GM12878 (cell line): ENCODE data around the gene PDZD7. TPM values are rescaled to one million over a fixed set of nuclear protein-coding genes. Genes with fewer than 3 reads are reported as not detected.

Source experiments
- ATAC-seq: fragments of 200-7000 bp; cut with Tn5 transposase; 3 replicates; pipeline ENCODE4 v1.9.1; 2020; ENCODE audit warnings: mild to moderate bottlenecking, moderate library complexity
- BruUV-seq: library from RNA; stranded (reverse); fragments of 400-500 nt; replicated peaks from 2 replicates; lab custom pipeline; 2021; lab: Mats Ljungman, UMichigan
- CTCF ChIA-PET: fragments of 300-600 bp; sonication (Branson Sonifier 250); formaldehyde crosslinking; extraction: SDS; loops from one replicate; lab custom pipeline; 2021; ENCODE audit warnings: inconsistent platforms; lab: Yijun Ruan, JAX
- POLR2A ChIA-PET: fragments of 350-600 bp; formaldehyde crosslinking; extraction: SDS; loops from one replicate; lab custom pipeline; 2021; ENCODE audit warnings: inconsistent platforms; lab: Charles Lee
- RAD21 ChIA-PET: fragments of 300-600 bp; sonication (Branson Sonifier 250); formaldehyde crosslinking; loops from one replicate; lab custom pipeline; 2023; ENCODE audit warnings: antibody characterized with exemption; ENCODE audit not compliant: unreplicated experiment; lab: Charles Lee
- SMC1A ChIA-PET: fragments of 300-600 bp; sonication (Branson Sonifier 250); formaldehyde crosslinking; loops from one replicate; lab custom pipeline; 2023; ENCODE audit not compliant: unreplicated experiment, uncharacterized antibody; lab: Charles Lee
- DNase-seq: peaks from one replicate; pipeline ENCODE4 v3.0.0-alpha.2; 2011; ENCODE audit warnings: low read depth, low spot score
- FAIRE-seq: peaks from 3 replicates; lab custom pipeline; 2011; peaks lifted over from hg19 to GRCh38; lab: Jason Lieb, UNC
- H2AFZ ChIP-seq: 2 replicates; pipeline ENCODE4 v1.6.0; 2011; ENCODE audit warnings: low read depth, low read length, control low read depth; ENCODE audit not compliant: control insufficient read depth
- H3K27ac ChIP-seq: 2 replicates; pipeline ENCODE4 v1.5.1; 2011; ENCODE audit warnings: control low read depth; ENCODE audit not compliant: control insufficient read depth, insufficient read depth
- H3K27me3 ChIP-seq, 2 experiments: replicated peaks in 1 of 2; 2 replicates each; pipeline versions ENCODE4 v1.6.0 to v1.6.1; 2011; ENCODE audit warnings: low read length in 1 of 2; ENCODE audit not compliant: control insufficient read depth in 2 of 2, insufficient read depth in 2 of 2
- H3K36me3 ChIP-seq, 2 experiments: 2 replicates each; pipeline ENCODE4 v1.5.1; 2011; ENCODE audit warnings: low read length in 1 of 2; ENCODE audit not compliant: control insufficient read depth in 2 of 2, insufficient read depth in 2 of 2
- H3K4me1 ChIP-seq: 2 replicates; pipeline ENCODE4 v1.6.1; 2011; ENCODE audit warnings: mild to moderate bottlenecking, low read length, moderate library complexity, mixed read lengths; ENCODE audit not compliant: control insufficient read depth, insufficient read depth
- H3K4me2 ChIP-seq: 2 replicates; pipeline ENCODE4 v1.6.0; 2011; ENCODE audit warnings: control low read depth; ENCODE audit not compliant: control insufficient read depth, insufficient read depth
- H3K4me3 ChIP-seq: fragments of 200-600 bp; sonication (generic); 2 replicates; pipeline ENCODE4 v1.5.1; 2016
- H3K79me2 ChIP-seq: 2 replicates; pipeline ENCODE4 v1.6.0; 2011; ENCODE audit warnings: low read length; ENCODE audit not compliant: control insufficient read depth, insufficient read depth
- H3K9ac ChIP-seq: 2 replicates; pipeline ENCODE4 v1.8.0; 2011; ENCODE audit warnings: low read length, control low read depth, mixed read lengths; ENCODE audit not compliant: control insufficient read depth, insufficient read depth
- H3K9me3 ChIP-seq: replicated peaks from 3 replicates; pipeline ENCODE4 v1.5.1; 2011; ENCODE audit warnings: mild to moderate bottlenecking, low read length; ENCODE audit not compliant: control insufficient read depth, insufficient read depth
- H4K20me1 ChIP-seq: 2 replicates; pipeline ENCODE4 v1.6.0; 2011; ENCODE audit not compliant: control insufficient read depth, insufficient read depth
- CHD4 ChIP-seq: fragments of 200-600 bp; sonication (generic); IDR thresholded peaks from 2 replicates; pipeline ENCODE4 v1.6.1; 2016; ENCODE audit warnings: mild to moderate bottlenecking
- MYB ChIP-seq: fragments of 150-350 bp; IDR thresholded peaks from 2 replicates; pipeline ENCODE4 v1.6.1; 2014; ENCODE audit warnings: mild to moderate bottlenecking, low read depth, low read length, borderline replicate concordance
- PAX5 ChIP-seq: IDR thresholded peaks from 2 replicates; pipeline ENCODE4 v1.6.1; 2011; ENCODE audit warnings: low read depth, low read length, borderline replicate concordance
- POLR2A ChIP-seq: IDR thresholded peaks from 2 replicates; pipeline ENCODE4 v1.6.1; 2011; ENCODE audit warnings: low read depth, mild to moderate bottlenecking, low read length
- RB1 ChIP-seq: fragments of 450-650 bp; formaldehyde crosslinking; IDR thresholded peaks from 2 replicates; pipeline ENCODE4 v1.6.1; 2017; ENCODE audit warnings: mild to moderate bottlenecking, borderline replicate concordance
- RCOR1 ChIP-seq: conservative IDR thresholded peaks from 2 replicates; pipeline ENCODE4 v1.6.1; 2012; ENCODE audit warnings: low read depth, low read length, improper control_type of control experiment
- SMAD1 ChIP-seq: fragments of 450-650 bp; IDR thresholded peaks from 2 replicates; pipeline ENCODE4 v1.6.1; 2018; ENCODE audit warnings: mild to moderate bottlenecking, low read depth; ENCODE audit not compliant: partially characterized antibody
- SMAD5 ChIP-seq: IDR thresholded peaks from 2 replicates; pipeline ENCODE4 v1.6.1; 2016; ENCODE audit warnings: antibody characterized with exemption, low read depth
- SMARCA5 ChIP-seq: fragments of 450-650 bp; IDR thresholded peaks from 2 replicates; pipeline ENCODE4 v1.6.1; 2017; ENCODE audit warnings: mild to moderate bottlenecking
- SMC3 ChIP-seq: IDR thresholded peaks from 2 replicates; pipeline ENCODE4 v1.6.1; 2011; ENCODE audit warnings: low read length, improper control_type of control experiment, borderline replicate concordance
- ZNF592 ChIP-seq: fragments of 450-650 bp; IDR thresholded peaks from 2 replicates; pipeline ENCODE4 v1.6.1; 2017; ENCODE audit warnings: mild to moderate bottlenecking, moderate library complexity
- WGBS: methylation state at CpG from one replicate; pipeline ENCODE4 v1.1.6; 2016; ENCODE audit warnings: low lambda C conversion rate; ENCODE audit not compliant: insufficient replicate concordance, insufficient coverage; ENCODE audit errors: missing lambda C conversion rate; 5-methylcytosine and 5-hydroxymethylcytosine counted together
- in situ Hi-C: fragments of 300-500 bp; cut with MboI; formaldehyde crosslinking; loops from 9 replicates; pipeline ENCODE4 v1.14.3; 2018; ENCODE audit warnings: mixed read lengths
- intact Hi-C: fragments of 100-400 bp; cut with micrococcal nuclease; formaldehyde crosslinking; loops from one replicate; pipeline ENCODE4 v1.14.2; 2022; ENCODE audit not compliant: unreplicated experiment
- polyA plus RNA-seq, 11 experiments: library from polyadenylated mRNA; depleted of rRNA in 4 of 11; unstranded in 6 of 11; stranded (reverse) in 5 of 11; fragments of >200 nt; fragmentation: Nextera tagmentation in 4 of 11; fragmentation: Illumina TruSeq in 1 of 11; extraction: Ambion mirVana in 4 of 11; extraction: Trizol in 1 of 11; gene quantifications; 1 replicate in 1 of 11; 2 replicates in 10 of 11; pipeline versions ENCODE4 v1.2.1 to v1.2.3, GENCODE V29; 2011 to 2016; ENCODE audit warnings: inconsistent platforms in 2 of 11, missing spikeins in 2 of 11, low read depth in 1 of 11
- total RNA-seq, 4 experiments: library from RNA; depleted of rRNA in 3 of 4; stranded (reverse); fragments of >200 nt in 3 of 4; fragmentation: Illumina TruSeq in 1 of 4; extraction: Trizol in 1 of 4; gene quantifications; 2 replicates each; pipeline versions ENCODE4 v1.2.1 to v1.2.3, GENCODE V29; 2013 to 2021
- TF ChIP-seq, protein P1 (sequence below): IDR thresholded peaks from 2 replicates; pipeline ENCODE4 v1.6.1; 2011; ENCODE audit warnings: mild to moderate bottlenecking, low read depth, low read length, moderate library complexity; ENCODE audit not compliant: insufficient replicate concordance

The PDZD7 gene
- total and polyA plus RNA-seq, 10 of the 15 experiments (the other 5 are each of a cell fraction or from before 2014, with no cell fraction given): 0.01 to 0.20 (median 0.03) TPM; not detected in 7

- TF ChIP-seq ZNF592: no peak
These were observed 60.6 kb downstream of the PDZD7 start (continued) for GRCh38 chr10:100970076-100970913.

DNA sequence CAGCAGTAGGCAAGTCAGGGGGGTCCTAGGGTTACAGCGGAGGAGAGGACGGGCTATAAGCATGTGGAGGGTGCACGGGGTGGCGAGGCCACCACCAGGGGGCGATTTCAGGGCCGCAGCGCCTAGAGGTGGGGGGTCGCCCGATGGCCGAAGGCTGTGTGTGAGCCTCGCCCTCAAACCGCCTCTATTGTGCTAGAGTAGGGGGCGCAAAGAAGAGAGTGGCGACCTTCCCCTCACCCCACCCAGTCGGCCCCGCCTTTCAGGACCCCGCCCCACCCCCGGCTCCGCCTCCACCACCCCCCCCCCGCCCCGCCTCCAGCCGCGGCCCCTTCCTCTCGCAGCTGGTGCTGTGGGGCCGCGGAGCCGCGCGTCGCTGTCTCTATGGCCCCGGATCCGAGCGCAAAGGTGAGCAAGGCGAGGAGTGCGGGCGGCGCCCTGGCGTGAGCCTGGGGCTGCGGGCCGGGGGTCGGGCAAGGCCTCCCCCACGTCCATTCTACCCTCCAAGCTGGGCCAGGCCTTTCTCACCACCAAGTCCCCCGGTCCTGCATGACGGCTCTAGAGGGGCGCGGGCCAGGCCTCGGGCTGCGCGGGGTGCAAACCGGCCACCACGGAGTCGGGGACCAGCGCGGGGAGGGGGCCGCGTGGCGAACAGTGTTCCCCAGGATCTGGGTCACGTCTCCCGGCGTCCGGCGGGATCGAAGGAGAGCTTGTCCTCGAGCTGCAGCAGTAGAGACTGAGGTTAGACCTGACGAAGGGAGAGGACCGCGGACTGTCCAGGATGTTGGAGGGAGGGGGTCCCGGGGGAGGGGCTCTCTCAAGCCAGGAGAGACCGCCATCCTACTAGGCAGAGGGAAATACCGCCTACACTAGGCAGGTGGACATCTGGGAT, 61.5 kb downstream of the PDZD7 start, which contains the start of gene SEMA4G:
TSS of gene SEMA4G (plus strand) at position 318 of the 889 bp plus-strand sequence. CDS start 3,409 bp downstream, outside the sequence.
- WGBS: 13% methylated on average over 51 of the region's 70 CpGs
- intact Hi-C loops (loop anchor here (1.0 kb wide), 1 partner anchor 45 kb away; no protein-coding TSS in a partner anchor), in situ Hi-C loops (no loop called here)
- ChIA-PET CTCF (interaction anchor here (0.6 to 4.6 kb wide), 4 partner anchors 11 to 173 kb away, joined by 3 to 29 read pairs (median 5); no protein-coding TSS in a partner anchor), SMC1A (no interaction called here), POLR2A (interaction anchor here (0.8 to 2.3 kb wide), 2 partner anchors 16 to 27 kb away, joined by 3 to 6 read pairs; no protein-coding TSS in a partner anchor), RAD21 (interaction anchor here (0.9 kb wide), 1 partner anchor 45 kb away, joined by 3 read pairs; no protein-coding TSS in a partner anchor)
- H3K27ac ChIP-seq: no peak within 1 kb of the TSS
- no peaks in the 10 kb centered on the region for H3K9me3 ChIP-seq
- H3K36me3 ChIP-seq: peaks cover 0 to 2% of the 10 kb centered on the region in 2 experiments; a peak in 3 of 4 replicates
- H3K4me2 ChIP-seq: peak within 1 kb of the TSS; percentile 87
- DNase-seq: no peak
- peak; percentile 23 for FAIRE-seq
- H3K4me3 ChIP-seq: peak within 1 kb of the TSS; percentile 50; the same call in 1 of the 2 replicates
- no peaks in the 10 kb centered on the region for H3K27me3 ChIP-seq
- H3K9ac ChIP-seq: no peak within 1 kb of the TSS
- no peaks in the 10 kb centered on the region for H3K79me2 ChIP-seq
- H2AFZ ChIP-seq: peak within 1 kb of the TSS; percentile 63
- no peaks in the 10 kb centered on the region for H4K20me1 ChIP-seq
- H3K4me1 ChIP-seq: peaks cover 3% of the 10 kb centered on the region; the same call in 1 of the 2 replicates
- no TSS peak for BruUV-seq
- peak; percentile 94 for ATAC-seq
- TF ChIP-seq SMAD1: no peak
- no peak for TF ChIP-seq MYB
- TF ChIP-seq PAX5: no peak
- TF ChIP-seq RB1: no peak
- TF ChIP-seq POLR2A: peak; percentile 26; the same call in 1 of the 2 replicates
- TF ChIP-seq, protein P1, sequence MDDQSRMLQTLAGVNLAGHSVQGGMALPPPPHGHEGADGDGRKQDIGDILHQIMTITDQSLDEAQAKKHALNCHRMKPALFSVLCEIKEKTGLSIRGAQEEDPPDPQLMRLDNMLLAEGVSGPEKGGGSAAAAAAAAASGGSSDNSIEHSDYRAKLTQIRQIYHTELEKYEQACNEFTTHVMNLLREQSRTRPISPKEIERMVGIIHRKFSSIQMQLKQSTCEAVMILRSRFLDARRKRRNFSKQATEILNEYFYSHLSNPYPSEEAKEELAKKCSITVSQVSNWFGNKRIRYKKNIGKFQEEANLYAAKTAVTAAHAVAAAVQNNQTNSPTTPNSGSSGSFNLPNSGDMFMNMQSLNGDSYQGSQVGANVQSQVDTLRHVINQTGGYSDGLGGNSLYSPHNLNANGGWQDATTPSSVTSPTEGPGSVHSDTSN: no peak
- TF ChIP-seq SMARCA5: peak; percentile 71; the same call in 1 of the 2 replicates
- no peak for TF ChIP-seq CHD4
- peak; percentile 68; the same call in 1 of the 2 replicates for TF ChIP-seq SMC3
- no peak for TF ChIP-seq SMAD5
- no peak for TF ChIP-seq RCOR1
